GM21619 (cell line): Measurements from ENCODE around the gene EIF3F.

Experiments used
- ATAC-seq: cut with Tn5 transposase; IDR thresholded peaks from one replicate; pipeline ENCODE4 v1.9.1; 2021; ENCODE audit not compliant: unreplicated experiment

Gene EIF3F

DNA sequence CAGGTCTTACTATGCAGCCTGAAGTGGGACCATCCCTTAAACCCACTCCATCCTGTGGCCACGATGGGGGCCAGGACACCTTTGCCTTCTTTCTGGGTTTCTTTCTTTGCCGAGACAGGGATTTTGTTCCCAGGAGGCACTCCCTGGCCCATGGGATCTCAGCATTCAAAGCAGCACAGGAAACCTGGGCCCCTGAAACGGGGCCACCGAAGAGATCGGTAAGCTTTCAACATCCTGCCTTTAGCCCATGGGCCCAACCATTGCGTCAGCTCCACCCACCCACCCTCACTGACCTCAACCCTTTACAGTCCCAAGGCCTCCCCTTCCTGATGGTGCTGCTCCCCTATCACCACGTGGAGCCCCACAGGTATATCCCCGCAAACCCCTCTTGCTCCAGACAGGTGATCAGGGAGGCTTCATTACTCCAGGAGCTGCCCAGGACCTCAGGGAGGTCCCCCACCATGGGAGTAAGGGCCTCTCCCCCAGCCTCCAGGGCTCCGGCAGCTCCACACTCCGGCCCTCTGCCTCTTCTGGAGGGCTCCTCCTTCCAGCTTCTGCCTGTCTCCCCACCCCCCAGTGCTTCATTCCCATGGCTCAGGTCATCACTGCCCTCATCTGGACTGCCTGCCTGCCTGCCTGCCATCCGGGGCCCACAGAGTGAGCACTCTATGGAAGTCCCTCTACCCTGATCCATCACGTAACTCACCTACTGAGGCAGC lies 51.8 kb downstream of the EIF3F start:
- ATAC-seq: no peak

DNA sequence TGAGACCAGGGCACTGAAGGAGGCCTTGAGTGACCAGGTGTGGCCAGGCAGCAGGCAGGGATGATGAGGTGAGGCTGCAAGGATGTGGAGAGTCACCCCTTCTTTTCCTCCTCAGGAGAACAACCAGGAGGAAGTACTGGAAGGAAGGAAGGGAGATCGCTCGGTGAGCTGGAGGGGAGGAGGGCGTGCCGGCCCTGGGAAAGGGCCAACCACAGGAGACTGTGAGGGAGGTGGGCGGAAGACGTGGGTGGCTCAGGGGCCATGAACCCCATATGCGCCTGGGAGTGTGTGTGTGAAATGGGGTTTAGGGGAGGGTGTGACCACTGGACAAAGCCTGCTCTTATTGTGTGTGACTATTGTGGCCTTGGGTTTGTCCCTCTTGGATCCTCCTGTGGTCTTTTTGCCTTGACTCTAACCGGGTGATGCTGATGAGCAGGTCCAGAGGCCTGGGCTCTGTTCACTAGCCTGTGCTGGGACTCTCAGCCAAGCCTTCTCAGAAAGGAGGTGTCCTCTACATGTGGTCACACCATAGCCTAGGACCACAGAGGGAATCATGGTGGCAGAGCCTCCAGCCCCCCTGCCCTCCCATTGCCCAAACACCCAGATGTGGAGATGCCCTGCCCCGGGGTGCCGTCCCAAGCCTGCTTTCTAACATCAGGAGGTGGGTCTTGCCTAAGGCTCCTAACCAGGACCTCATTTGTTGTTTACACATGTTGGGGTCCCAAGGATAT lies 52.6 kb downstream of the EIF3F start:
- no peak for ATAC-seq

GRCh38 chr11:8040261-8040920 lies 53.3 kb downstream of the EIF3F start:
- no peak for ATAC-seq

DNA sequence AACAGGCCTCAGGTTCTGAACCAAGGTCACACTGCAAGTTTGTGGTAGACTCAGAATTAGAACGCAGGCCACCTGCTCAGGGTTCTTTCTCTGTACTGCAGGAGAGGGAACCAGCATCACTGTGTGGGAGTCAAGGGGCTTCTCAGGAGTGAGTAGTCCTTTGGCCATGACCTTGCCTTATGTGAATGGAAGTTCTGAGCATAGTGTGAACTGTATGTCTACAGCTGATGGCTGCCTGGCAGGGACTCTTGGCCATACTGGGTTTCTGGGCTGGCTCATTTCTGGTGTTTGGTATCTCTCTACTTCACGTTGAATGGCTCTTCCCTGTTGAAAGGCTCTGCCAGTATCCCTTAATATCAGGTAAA lies 53.8 kb downstream of the EIF3F start:
- no peak for ATAC-seq

GRCh38 chr11:8041576-8041975 lies 54.4 kb downstream of the EIF3F start:
- no peak for ATAC-seq

GRCh38 chr11:8043756-8044155 lies 56.6 kb downstream of the EIF3F start:
- ATAC-seq: no peak

GRCh38 chr11:8045839-8046238 lies 58.7 kb downstream of the EIF3F start:
- ATAC-seq: no peak

DNA sequence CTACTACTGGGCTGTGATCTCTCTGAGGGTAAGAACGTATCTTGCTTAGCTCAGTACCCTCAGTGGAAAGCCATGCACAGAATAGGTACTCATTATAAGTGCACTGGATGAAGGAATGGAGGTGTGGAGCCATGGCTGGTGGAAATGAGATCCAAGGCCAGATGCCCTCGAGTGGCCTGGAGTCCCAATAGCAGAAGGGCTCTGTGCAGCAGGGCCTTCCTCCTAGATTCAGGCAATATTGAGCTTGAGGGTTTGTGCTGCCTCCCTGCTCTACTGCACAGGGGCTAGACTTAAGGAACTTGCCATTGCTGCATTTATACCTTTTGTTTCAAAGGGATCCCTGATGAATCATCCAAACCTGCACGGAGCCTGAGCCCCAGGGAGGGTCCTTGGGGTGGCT lies 60.2 kb downstream of the EIF3F start:
- no peak for ATAC-seq

DNA sequence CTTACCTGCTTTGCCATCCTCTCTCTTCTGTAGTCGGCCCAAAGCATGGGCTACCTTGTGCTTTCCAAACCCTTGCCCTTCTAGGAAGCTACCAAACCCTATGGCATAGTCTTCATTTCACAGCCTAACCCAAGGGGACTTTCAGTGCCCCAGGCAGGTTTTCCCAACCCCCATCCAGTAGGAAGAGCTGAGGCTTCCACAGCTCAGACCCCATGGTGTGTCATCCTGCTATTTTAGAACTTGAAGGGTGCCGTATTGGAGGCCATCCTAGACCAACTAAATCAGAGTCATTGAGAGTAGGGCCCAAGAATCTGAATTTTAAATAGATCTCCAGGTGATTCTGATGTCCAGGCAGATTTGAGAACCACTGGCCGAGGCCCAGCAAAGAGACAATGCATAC lies 61.9 kb downstream of the EIF3F start:
- no peak for ATAC-seq
